Measurements from ENCODE around the gene PIM2. TPM values are rescaled to one million over a fixed set of nuclear protein-coding genes. Genes with fewer than 3 reads are reported as not detected.
"Not testable (repeated sequence)": the region's sequence is repeated elsewhere in the genome, so short reads cannot be mapped to it uniquely, and the experiment has no call there.

Gene PIM2
- total RNA-seq, 1 donor from 2014 or later, result 10.6 TPM

DNA sequence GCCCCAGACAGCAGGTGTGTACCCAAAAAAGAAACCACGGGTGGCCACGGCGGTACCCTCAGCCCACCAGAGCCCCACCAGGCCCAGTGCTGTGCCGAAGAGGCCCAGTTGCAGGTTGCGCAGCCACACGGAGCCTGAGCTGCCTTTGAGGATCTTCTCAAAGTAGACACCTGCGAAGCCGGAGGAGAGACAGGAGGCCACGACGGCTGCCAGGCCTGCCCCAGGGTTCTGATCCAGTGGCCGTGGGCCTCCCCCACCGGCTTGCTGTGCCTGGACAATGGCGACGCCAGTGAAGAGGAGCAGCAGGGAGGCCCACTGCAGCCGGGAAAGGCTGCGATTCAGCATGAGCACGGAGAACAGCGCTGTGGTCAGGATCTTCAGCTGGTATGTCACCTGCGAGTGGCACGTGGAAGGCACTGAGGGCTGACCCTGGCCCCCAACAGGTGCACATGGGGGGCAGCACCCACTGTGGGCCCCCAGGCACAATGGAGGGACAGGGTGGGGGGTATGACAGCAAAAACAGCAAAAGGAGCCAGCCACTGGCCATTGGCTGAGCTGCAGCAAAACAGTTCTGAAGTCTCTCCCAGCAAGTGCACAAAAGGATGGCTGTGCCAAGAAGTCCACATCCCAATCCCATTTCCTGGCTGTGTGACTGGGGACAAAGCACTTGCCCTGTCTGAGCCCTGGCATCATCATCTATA lies 13.6 kb downstream of the PIM2 start:
- no peak for DNase-seq

DNA sequence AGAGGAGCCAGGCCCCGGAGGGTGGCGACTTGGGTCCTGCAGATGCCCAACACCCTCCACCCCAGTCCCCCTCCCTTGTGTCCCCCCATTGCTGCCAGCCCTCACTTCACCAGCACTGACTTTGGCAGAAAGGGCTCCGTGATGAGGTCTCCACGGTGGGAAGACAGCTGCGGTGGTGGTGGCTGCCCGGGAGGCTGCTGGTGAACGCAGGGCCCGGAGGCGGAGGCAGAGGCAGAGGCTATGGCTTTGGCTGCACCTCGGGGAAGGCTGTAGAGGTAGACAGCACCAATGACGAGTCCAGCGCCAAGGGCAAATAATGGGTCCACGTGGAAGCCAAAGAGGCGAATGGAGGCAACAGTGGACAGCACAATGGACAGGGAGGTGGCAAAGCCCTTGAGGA lies 14.2 kb downstream of the PIM2 start:
- DNase-seq, result no peak

- DNase-seq, result no peak
Observed at GRCh38 chrX:48904180-48904579, 14.6 kb downstream of the PIM2 start.

DNA sequence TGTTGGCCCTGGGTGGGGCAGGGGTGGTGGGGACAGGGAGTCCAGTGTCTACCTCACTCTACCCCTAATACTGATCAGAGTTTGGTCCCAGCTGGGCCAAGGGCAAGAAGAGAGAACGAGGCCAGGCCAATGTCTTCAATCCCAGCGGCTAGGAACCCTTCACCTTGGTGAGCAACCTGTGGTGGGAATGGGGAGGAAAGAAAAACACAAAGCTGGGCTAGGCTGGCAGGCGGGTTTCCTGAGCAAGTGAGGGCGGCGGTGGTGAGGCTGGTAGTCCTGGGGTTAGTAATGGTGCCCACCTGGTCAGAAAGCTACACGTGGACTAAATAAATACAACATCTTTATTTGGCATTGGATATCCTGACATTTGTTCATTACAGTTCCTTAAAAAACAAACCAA lies 15.5 kb downstream of the PIM2 start:
- no peak for DNase-seq

GRCh38 chrX:48902776-48903175 lies 16.0 kb downstream of the PIM2 start:
- no peak for DNase-seq

GRCh38 chrX:48902135-48902534 lies 16.7 kb downstream of the PIM2 start:
- no peak for DNase-seq

GRCh38 chrX:48901069-48901468 lies 17.8 kb downstream of the PIM2 start:
- DNase-seq, result no peak

GRCh38 chrX:48899078-48899410 lies 19.8 kb downstream of the PIM2 start:
- no peak for DNase-seq

- DNase-seq, result peak; percentile 85
Observed at GRCh38 chrX:48897625-48898306, 21.1 kb downstream of the PIM2 start, which contains the start of the genes PQBP1 and TIMM17B. PQBP1 (plus strand) TSS chrX:48897930; CDS start chrX:48898510, 580 bp downstream. TIMM17B (minus strand) TSS chrX:48897768; CDS start chrX:48897749, 19 bp downstream.

DNA sequence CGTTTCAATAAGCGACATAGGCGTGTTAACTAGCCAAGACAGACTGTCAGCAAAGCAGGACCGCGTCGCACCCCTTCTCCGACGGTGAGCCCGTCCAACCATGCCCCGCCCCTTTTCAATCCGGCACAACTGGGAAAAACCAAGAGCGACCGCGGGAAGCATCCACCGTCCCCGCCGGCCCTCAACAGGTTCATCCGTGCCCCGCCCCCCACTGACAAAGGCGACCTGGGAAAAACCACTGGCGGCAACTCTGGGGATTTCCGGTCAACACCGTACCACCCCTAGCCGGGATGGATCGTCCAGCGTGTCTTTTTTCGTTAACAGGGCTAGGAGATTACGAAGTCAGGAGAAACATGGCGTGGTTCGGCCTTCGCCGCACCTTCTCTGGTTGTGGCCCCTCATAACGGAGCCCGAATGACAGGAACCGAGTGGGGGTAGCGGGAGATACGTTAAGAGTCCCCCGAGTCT lies 21.6 kb downstream of the PIM2 start:
- peak; percentile 39 for DNase-seq

DNA sequence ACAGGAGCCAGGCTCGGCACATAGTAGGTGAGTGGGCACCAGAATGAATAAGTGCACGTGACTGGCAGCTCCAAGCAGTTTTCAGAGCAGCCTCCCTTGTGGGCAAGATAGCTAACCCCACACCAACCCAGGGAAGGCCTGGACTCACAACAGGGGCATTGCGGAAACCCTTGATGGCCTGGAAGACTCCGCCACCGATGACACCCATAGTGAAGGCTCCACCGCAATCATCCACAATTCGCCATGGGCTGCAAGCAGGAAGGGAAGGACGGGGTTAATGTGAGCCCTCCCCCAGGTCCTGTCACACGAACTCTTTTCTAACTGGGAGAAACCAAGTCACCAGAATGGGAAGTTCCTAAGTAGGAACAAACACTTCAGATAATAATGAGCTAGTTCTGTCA lies 22.2 kb downstream of the PIM2 start:
- DNase-seq, result no peak

GRCh38 chrX:48894891-48895290 lies 23.9 kb downstream of the PIM2 start:
- DNase-seq, result no peak

DNA sequence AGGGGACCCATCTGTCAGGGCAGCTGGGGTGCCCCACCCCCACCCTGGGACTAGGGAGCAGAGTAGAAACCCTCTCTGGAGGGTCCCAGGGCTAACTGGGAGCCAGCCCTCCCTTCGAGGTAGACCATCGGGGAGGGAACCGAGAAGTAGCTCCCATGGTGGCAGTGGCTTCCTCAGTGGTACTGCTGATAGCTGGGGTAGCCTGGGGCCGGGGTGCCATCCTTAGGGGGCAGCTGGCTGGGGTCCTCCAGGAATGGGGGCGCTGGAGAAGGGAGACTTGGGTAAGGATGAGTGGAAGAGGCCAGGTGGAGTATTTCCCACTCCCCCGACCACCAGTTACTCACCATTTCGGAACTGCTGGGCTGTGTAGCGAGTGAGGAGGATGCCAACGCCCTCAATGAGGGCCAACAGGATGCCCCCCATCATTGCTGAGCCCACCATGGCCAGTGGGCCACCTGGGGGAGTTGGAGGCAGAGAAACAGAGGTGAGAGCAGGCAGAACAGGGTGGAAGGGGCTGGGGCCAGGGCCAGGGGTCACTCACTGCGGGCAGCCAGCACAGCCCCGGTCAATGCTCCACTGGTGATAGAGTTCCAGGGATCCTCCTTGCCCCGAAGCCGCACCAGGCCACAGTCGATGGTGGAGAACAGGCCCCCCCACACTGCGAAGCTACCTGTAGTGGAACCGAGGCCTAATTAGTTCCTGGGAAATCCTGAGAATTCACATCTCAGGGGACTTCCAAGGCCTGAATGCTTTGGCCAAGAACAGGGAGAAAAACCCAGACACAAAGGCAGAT lies 25.1 kb downstream of the PIM2 start:
- no peak for DNase-seq

DNA sequence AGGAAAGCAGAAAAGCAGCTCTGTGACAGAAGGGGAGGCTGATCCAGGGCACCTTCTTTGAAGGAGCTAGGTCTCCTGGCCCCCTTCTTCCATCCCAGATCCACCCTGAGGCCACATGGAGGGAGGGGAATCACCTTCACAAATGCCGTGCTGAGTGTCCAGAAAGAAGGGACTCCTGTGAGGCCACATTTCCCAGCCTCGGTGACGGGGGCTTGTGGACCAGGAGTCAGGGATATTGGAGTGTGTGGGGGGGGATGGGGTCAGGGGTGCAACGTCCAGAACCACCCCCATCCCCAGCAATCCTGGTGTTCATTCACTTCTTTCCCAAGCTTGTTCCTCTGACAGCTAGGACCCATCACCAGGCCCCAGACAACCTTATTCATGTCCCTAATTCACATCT lies 25.9 kb downstream of the PIM2 start:
- DNase-seq, result no peak

GRCh38 chrX:48891402-48892288 lies 27.2 kb downstream of the PIM2 start:
- DNase-seq, result peak; percentile 70

GRCh38 chrX:48890934-48891401 lies 27.9 kb downstream of the PIM2 start:
- DNase-seq, result peak; percentile 31

GRCh38 chrX:48890296-48890925 lies 28.4 kb downstream of the PIM2 start:
- no peak for DNase-seq

GRCh38 chrX:48886586-48886985 lies 32.2 kb downstream of the PIM2 start:
- not testable (repeated sequence) for DNase-seq

DNA sequence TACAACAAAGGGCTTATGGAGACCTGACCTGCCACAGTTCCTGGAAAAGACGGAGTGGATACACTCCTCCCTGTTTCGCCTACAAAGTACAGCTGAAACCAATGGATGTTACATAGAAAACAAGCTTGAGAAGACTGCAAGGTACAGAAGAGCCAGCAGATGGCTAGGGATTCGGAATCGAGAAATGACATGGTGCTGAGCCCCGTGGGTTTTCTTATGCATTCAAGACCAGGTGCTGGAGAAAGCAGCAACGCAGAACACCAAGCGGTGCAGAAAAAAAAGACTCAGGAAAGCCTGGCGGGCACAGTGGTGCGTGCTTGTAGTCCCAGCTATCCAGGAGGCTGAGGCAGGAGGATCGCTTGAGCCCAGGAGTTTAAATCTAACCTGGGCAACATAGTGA lies 35.1 kb downstream of the PIM2 start:
- no peak for DNase-seq

DNA sequence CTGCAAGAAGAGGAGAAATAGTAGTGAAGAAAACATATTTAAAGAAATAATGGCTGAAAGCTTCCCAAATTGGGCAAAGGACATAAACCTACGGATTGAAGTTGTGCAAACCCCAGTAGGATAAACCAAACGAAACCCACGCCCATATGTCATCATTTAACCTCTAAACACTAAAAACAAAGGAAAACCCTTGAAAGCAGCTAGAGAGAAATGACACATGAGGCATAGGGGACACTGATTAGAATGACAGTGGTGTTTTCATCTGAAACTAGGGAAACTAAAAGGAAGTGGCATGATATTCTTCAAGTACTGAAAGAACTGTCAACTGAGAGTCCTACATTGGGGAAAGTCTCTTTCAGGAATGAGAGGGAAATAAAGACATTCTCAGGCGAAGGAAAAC lies 41.9 kb downstream of the PIM2 start:
- DNase-seq, result not testable (repeated sequence)

GRCh38 chrX:48872017-48872416 lies 46.8 kb downstream of the PIM2 start:
- DNase-seq, result not testable (repeated sequence)

Measured in occipital lobe (tissue), 2 donors.